GM12878 (cell line): ENCODE results near the gene BTG2. TPM values are rescaled to one million over a fixed set of nuclear protein-coding genes. Genes with fewer than 3 reads are reported as not detected.

Experiments used
- ETV6 ChIP-seq, 2 experiments: fragments of 450-650 bp in 1 of 2; IDR thresholded peaks in 1 of 2; conservative IDR thresholded peaks in 1 of 2; 2 replicates each; pipeline ENCODE4 v1.6.1; 2014; ENCODE audit warnings: antibody characterized with exemption in 1 of 2, borderline replicate concordance in 1 of 2, low read depth in 1 of 2, mild to moderate bottlenecking in 1 of 2, moderate library complexity in 1 of 2
- FOS ChIP-seq: IDR thresholded peaks from 3 replicates; pipeline ENCODE4 v1.6.1; 2011; ENCODE audit warnings: borderline replicate concordance; ENCODE audit not compliant: insufficient read length; ENCODE audit errors: extremely low read depth
- FOXK2 ChIP-seq: fragments of 450-650 bp; IDR thresholded peaks from 2 replicates; pipeline ENCODE4 v1.6.1; 2017; ENCODE audit warnings: mild to moderate bottlenecking, moderate library complexity
- HDGF ChIP-seq: fragments of 450-650 bp; IDR thresholded peaks from 2 replicates; pipeline ENCODE4 v1.6.1; 2016; ENCODE audit warnings: antibody characterized with exemption
- IKZF2 ChIP-seq, 2 experiments: fragments of 450-650 bp; IDR thresholded peaks; 2 replicates each; pipeline ENCODE4 v1.6.1; 2017; ENCODE audit warnings: mild to moderate bottlenecking in 2 of 2, moderate library complexity in 2 of 2
- KDM1A ChIP-seq: fragments of 200-600 bp; sonication (generic); IDR thresholded peaks from 2 replicates; pipeline ENCODE4 v1.6.1; 2016; ENCODE audit warnings: borderline replicate concordance
- LARP7 ChIP-seq: fragments of 450-650 bp; IDR thresholded peaks from 2 replicates; pipeline ENCODE4 v1.6.1; 2017; ENCODE audit warnings: mild to moderate bottlenecking
- MEF2A ChIP-seq: IDR thresholded peaks from 2 replicates; pipeline ENCODE4 v1.6.1; 2011; ENCODE audit warnings: low read depth, mild to moderate bottlenecking, low read length, moderate library complexity; ENCODE audit not compliant: insufficient read depth
- MYC ChIP-seq: IDR thresholded peaks from 2 replicates; pipeline ENCODE4 v1.6.1; 2011; ENCODE audit warnings: mild to moderate bottlenecking, low read length, moderate library complexity, inconsistent platforms; ENCODE audit not compliant: insufficient read depth, insufficient replicate concordance, insufficient read length, severe bottlenecking
- NR2C2 ChIP-seq: IDR thresholded peaks from 2 replicates; pipeline ENCODE4 v1.6.1; 2011; ENCODE audit warnings: borderline replicate concordance, low read depth; ENCODE audit not compliant: control insufficient read depth, insufficient read length
- PAX8 ChIP-seq: fragments of 450-650 bp; IDR thresholded peaks from 2 replicates; pipeline ENCODE4 v1.6.1; 2017; ENCODE audit warnings: mild to moderate bottlenecking, moderate library complexity
- POLR2AphosphoS2 ChIP-seq: IDR thresholded peaks from 2 replicates; pipeline ENCODE4 v1.6.1; 2011; ENCODE audit warnings: low read depth, mild to moderate bottlenecking, low read length, improper control_type of control experiment, moderate library complexity
- RFX5 ChIP-seq: IDR thresholded peaks from 2 replicates; pipeline ENCODE4 v1.6.1; 2011; ENCODE audit warnings: low read depth, low read length, improper control_type of control experiment
- SMARCA5 ChIP-seq: fragments of 450-650 bp; IDR thresholded peaks from 2 replicates; pipeline ENCODE4 v1.6.1; 2017; ENCODE audit warnings: mild to moderate bottlenecking
- SRF ChIP-seq, 2 experiments: IDR thresholded peaks; 2 replicates each; pipeline ENCODE4 v1.6.1; 2011; ENCODE audit warnings: low read depth in 2 of 2, low read length in 2 of 2, mild to moderate bottlenecking in 1 of 2, moderate library complexity in 1 of 2
- WRNIP1 ChIP-seq: IDR thresholded peaks from 2 replicates; pipeline ENCODE4 v1.6.1; 2011; ENCODE audit warnings: low read depth, low read length, improper control_type of control experiment, borderline replicate concordance
- ZBTB33 ChIP-seq: fragments of 450-650 bp; IDR thresholded peaks from 2 replicates; pipeline ENCODE4 v1.6.1; 2017; ENCODE audit warnings: mild to moderate bottlenecking
- polyA plus RNA-seq, 11 experiments: library from polyadenylated mRNA; depleted of rRNA in 4 of 11; unstranded in 6 of 11; stranded (reverse) in 5 of 11; fragments of >200 nt; fragmentation: Nextera tagmentation in 4 of 11; fragmentation: Illumina TruSeq in 1 of 11; extraction: Ambion mirVana in 4 of 11; extraction: Trizol in 1 of 11; gene quantifications; 1 replicate in 1 of 11; 2 replicates in 10 of 11; pipeline versions ENCODE4 v1.2.1 to v1.2.3, GENCODE V29; 2011 to 2016; ENCODE audit warnings: inconsistent platforms in 2 of 11, missing spikeins in 2 of 11, low read depth in 1 of 11
- total RNA-seq, 4 experiments: library from RNA; depleted of rRNA in 3 of 4; stranded (reverse); fragments of >200 nt in 3 of 4; fragmentation: Illumina TruSeq in 1 of 4; extraction: Trizol in 1 of 4; gene quantifications; 2 replicates each; pipeline versions ENCODE4 v1.2.1 to v1.2.3, GENCODE V29; 2013 to 2021
- TF ChIP-seq, protein P1 (sequence below): fragments of 150-350 bp; IDR thresholded peaks from 2 replicates; pipeline ENCODE4 v1.6.1; 2014; ENCODE audit warnings: mild to moderate bottlenecking, low read depth, low read length

The BTG2 gene
- total and polyA plus RNA-seq, 10 of the 15 experiments (the other 5 are each of a cell fraction or from before 2014, with no cell fraction given) = 23.3 to 160 (median 98.1) TPM

DNA sequence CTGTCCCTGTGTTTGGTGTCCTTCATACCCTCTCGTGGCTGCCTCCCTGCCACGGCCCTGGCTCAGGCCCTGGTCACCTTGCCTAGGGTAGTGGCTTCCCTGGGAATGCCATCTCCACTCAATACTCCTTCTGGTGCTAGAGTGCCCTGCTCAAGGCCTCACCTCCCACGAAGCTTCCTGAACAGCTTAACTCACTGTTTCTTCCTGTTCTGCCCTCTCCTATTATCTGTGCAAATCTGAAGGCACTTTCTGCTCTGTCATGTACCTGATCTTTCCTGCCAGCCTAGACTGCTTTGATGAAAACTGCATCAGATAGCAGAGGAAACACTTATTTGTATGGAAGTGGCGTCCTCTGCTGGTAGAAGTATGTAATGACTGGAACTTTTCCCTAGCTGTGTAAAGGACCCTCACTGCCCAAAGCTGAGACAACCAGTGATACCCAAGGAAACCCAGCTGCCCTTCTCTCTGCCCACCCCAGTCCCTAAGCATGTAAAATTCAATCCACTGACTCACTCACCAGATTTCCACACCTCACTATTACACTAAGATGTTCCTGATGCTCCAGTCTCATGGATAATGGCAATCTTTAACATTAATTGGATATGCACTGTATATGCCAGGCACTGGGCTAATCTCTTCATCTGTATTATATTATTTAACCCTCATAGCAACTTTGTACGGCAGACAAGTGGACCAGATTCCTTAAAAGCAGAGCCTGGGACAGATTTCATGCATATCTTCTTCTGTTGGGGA lies 36.2 kb upstream of the BTG2 start (continued):
- TF ChIP-seq KDM1A (no peak), POLR2AphosphoS2 (no peak), PAX8 (no peak), RFX5 (no peak), IKZF2 (IDR thresholded peaks at IDR 0.05) (no peak), LARP7 (0 out of 2 replicates have a peak, but pooled peaks have one; percentile 52), WRNIP1 (no peak), HDGF (0 out of 2 replicates have a peak, but pooled peaks have one; percentile 44), ETV6 (conservative IDR thresholded peaks at IDR 0.05 in 1 of 2, IDR thresholded peaks at IDR 0.05 in 1 of 2; ENCODE audit: borderline replicate concordance in 1 of 2, low read depth in 1 of 2) (no peak), FOS (no peak), SMARCA5 (peak; percentile 57; the same call in 1 of the 2 replicates), NR2C2 (no peak), FOXK2 (no peak), MEF2A (no peak), SRF (IDR thresholded peaks at IDR 0.05; ENCODE audit: low read depth in 2 of 2, low read length in 2 of 2) (no peak), ZBTB33 (no peak), MYC (no peak)
- TF ChIP-seq, protein P1, sequence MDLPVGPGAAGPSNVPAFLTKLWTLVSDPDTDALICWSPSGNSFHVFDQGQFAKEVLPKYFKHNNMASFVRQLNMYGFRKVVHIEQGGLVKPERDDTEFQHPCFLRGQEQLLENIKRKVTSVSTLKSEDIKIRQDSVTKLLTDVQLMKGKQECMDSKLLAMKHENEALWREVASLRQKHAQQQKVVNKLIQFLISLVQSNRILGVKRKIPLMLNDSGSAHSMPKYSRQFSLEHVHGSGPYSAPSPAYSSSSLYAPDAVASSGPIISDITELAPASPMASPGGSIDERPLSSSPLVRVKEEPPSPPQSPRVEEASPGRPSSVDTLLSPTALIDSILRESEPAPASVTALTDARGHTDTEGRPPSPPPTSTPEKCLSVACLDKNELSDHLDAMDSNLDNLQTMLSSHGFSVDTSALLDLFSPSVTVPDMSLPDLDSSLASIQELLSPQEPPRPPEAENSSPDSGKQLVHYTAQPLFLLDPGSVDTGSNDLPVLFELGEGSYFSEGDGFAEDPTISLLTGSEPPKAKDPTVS = no peak
